ENCODE measurements around the gene GRIK2.
"Not testable (repeated sequence)": the region's sequence is repeated elsewhere in the genome, so short reads cannot be mapped to it uniquely, and the experiment has no call there.

GRIK2 gene

GRCh38 chr6:102064142-102064541 is 670.6 kb downstream of the GRIK2 start:
- no peak for DNase-seq

DNA sequence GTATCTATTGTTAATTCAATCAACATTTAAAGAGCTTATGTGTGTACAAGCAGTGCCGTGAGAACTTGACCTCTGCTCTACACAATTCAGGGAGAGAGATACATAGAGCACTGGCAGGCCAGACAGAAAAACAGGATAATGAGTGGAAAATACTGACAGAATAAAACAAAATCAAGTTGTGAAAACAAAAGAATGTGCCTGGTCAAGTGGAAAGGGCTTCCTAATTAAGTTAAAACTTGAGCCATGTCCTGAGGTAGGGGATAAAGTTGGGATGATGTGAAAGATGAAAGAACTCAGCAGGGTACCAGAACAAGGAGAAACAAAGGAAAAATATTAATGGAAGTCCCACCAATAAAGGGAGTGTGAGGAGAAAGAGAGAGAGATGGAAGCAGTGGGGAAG is 672.8 kb downstream of the GRIK2 start:
- no peak for DNase-seq

DNA sequence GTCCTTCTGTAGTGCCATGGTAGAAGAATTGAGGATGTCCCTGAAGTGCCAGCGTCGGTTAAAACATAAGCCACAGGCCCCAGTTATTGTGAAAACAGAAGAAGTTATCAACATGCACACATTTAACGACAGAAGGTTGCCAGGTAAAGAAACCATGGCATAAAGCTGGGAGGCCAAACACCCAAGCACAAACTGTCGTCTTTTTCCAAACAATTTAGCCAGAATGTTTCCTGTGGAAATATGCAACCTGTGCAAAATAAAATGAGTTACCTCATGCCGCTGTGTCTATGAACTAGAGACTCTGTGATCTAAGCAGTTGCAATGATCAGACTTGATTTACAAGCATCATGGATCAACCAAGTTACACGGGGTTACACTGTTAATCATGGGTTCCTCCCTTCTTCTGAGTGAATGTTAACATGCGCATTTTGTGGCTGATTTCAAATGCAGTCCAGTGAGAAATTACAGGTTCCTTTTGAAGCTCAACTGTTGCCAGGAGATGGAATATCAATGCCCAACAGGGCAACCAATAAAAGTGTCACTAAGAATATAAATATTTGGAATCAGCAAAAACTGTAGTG is 674.9 kb downstream of the GRIK2 start:
- no peak for DNase-seq

DNA sequence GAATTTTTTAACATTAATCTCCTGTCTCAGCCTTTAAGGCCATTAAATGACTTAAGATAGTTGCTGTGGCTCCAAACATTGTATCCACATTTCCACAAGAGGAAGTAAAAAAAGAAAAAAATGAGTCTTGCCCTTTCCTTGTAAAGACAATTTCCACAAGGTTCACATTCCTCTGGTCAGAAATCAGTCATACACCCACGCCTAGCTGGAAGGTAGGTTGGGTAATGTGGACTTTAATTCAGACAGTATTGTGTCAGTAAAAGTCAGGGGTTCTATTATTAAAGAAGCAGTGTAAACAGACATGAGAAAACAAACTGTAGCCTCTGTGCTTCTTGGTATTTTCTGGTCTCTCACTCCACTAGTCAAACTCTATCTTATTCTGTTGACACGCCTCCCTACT is 682.0 kb downstream of the GRIK2 start:
- no peak for DNase-seq

DNA sequence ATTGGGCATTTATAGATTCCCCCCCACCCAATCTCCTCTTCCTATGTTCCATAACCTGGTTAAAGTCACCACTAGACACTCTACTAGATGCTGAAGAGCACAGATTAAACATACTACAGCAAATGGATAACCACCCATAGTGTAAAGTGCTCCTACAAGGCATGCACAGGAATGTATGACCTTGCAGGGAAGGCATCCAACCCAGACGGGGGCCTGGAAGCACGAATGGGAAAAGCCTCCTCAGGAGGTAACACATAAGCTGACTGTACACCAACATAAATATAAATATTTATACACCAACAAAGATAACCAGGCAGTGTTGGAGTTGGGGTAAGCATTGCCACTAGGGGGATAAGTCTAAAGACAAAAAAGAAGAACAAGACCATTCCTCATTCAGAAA is 691.7 kb downstream of the GRIK2 start:
- no peak for DNase-seq

DNA sequence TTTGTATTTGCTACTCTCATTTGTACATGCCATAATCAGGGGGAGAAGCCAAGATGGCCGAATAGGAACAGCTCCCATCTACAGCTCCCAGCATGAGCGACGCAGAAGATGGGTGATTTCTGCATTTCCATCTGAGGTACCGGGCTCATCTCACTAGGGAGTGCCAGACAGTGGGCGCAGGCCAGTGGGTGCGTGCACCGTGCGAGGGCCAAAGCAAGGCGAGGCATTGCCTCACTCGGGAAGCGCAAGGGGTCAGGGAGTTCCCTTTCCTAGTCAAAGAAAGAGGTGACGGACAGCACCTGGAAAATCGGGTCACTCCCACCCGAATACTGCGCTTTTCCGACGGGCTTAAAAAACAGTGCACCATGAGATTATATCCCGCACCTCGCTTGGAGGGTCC is 694.7 kb downstream of the GRIK2 start:
- not testable (repeated sequence) for DNase-seq

- no peak for DNase-seq
Observed at GRCh38 chr6:102114402-102114801, 720.9 kb downstream of the GRIK2 start.

DNA sequence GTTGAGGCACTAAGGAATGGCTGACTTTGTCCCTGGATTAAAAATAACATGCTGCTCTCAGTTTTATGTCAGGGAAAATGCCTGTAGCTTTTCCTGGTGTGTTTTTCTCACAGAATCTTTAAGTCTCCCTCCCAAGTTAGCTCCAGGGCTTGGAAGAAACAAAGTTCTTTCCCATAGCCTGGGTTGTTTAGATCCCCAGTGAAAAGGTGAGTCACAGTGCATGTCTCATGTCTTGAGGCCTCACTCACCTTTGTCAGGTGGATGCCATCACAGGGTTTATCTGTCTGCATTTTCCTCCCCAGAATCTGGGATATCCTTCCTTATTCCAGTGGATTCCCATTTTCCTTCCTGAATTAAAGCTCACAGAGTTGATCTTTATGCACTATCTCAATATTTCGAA is 722.4 kb downstream of the GRIK2 start:
- no peak for DNase-seq

DNA sequence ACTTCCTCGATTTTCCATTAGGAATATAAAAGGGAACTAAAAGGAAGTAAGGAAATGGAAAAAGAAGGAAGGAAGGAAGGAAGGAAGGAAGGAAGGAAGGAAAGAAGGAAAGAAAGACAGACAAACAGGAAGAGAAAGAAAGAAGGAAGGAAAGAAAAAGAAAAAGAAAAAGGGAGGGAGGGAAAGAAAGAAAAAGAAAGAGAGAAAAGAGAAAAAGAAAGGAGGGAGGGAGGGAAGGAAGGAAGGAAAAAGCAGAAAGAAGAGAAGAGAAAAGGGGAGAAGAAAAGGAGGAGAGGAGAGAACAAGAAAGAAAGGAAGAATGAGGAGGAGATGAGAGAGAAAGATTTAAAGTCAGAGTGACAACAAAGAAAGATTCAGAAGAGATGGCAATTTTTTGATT is 724.5 kb downstream of the GRIK2 start:
- no peak for DNase-seq
